SH-SY5Y (cell line): ENCODE data around the gene PGLYRP1.

Experiments used
- GATA2 ChIP-seq: IDR thresholded peaks from 2 replicates; pipeline ENCODE4 v1.6.1; 2011; ENCODE audit warnings: mild to moderate bottlenecking, low read depth, low read length
- GATA3 ChIP-seq: IDR thresholded peaks from 2 replicates; pipeline ENCODE4 v1.6.1; 2011; ENCODE audit warnings: low read depth, mild to moderate bottlenecking, low read length, moderate library complexity

DNA sequence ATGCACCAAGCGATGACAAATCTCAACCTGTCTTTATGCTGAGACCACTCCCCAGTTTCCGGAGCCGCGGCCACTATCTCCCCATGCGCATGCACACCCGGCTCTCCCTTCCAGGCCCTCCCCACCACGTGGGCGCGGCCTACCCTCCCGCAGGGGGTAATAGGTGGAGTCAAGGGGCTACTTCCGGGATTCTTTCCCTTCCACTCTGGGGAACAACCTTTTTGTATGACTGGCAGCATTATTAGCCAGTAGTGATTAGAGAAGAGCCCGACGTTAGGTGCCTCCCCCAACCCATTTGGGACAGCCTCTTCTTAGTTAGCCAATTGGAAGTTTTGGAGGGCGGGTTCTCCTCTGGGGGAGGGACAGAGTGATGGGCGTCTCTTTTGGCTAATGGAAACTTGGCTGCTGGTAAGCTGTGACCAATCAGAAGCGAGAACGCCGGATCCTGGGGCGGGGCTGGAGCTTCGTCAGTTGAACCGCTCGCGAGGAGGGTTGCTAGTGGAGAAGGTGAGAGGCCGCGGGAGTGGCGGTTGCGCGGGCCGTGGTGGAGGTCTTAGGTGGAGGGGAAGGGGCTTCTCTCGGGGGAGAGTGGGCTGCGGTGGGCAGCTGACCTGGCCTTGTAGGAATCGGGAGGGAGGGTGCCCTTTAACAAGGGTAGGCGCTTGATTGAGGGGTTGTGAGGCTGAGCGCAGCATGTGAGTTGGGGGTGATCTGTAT is 27.7 kb downstream of the PGLYRP1 start, which contains the start of gene CCDC61:
- no peak for TF ChIP-seq GATA2
- TF ChIP-seq GATA3 = no peak
